Stimulated activated CD4-positive, alpha-beta T cell treated with anti-CD3 and anti-CD28 coated beads, Interleukin-4, amount 100 ng/mL, for 48 hours (primary cell): ENCODE results near the gene CERS6.

Experiments used
- DNase-seq, 2 donors: peaks; one replicate each; pipeline ENCODE4 v3.0.0-alpha.2; 2020; ENCODE audit warnings: low read depth in 2 of 2

Gene CERS6

GRCh38 chr2:168568476-168569267 lies 112.6 kb downstream of the CERS6 start:
- DNase-seq = no peak

- DNase-seq = no peak
These were observed 115.0 kb downstream of the CERS6 start for GRCh38 chr2:168571061-168571460.

GRCh38 chr2:168573128-168573903 lies 117.2 kb downstream of the CERS6 start:
- DNase-seq = no peak

- DNase-seq = no peak
These were observed 119.0 kb downstream of the CERS6 start for GRCh38 chr2:168574856-168575630.

- no peak for DNase-seq
These were observed 121.8 kb downstream of the CERS6 start for GRCh38 chr2:168577885-168578284.

- DNase-seq = no peak
These were observed 127.1 kb downstream of the CERS6 start for GRCh38 chr2:168583064-168583709.

- no peak for DNase-seq
These were observed 127.8 kb downstream of the CERS6 start for GRCh38 chr2:168583710-168584521.

- DNase-seq = no peak
These were observed 128.8 kb downstream of the CERS6 start for GRCh38 chr2:168584911-168585310.

GRCh38 chr2:168585700-168586099 lies 129.6 kb downstream of the CERS6 start:
- DNase-seq = no peak

GRCh38 chr2:168587307-168587706 lies 131.2 kb downstream of the CERS6 start:
- DNase-seq = no peak

GRCh38 chr2:168589236-168590211 lies 133.5 kb downstream of the CERS6 start:
- no peak for DNase-seq

GRCh38 chr2:168592181-168592831 lies 136.2 kb downstream of the CERS6 start:
- no peak for DNase-seq

GRCh38 chr2:168593713-168594112 lies 137.6 kb downstream of the CERS6 start:
- no peak for DNase-seq

- no peak for DNase-seq
These were observed 138.7 kb downstream of the CERS6 start for GRCh38 chr2:168594778-168595177.

- DNase-seq = no peak
These were observed 141.0 kb downstream of the CERS6 start for GRCh38 chr2:168596881-168597655.

GRCh38 chr2:168599738-168600137 lies 143.7 kb downstream of the CERS6 start:
- DNase-seq = no peak

GRCh38 chr2:168600949-168601348 lies 144.9 kb downstream of the CERS6 start:
- DNase-seq = no peak

- no peak for DNase-seq
These were observed 145.7 kb downstream of the CERS6 start for GRCh38 chr2:168601741-168602140.
